ENCODE data around the gene LHFPL3. TPM values are rescaled to one million over a fixed set of nuclear protein-coding genes. Genes with fewer than 3 reads are reported as not detected.

The LHFPL3 gene
- total RNA-seq, 6 experiments from 2014 or later = not detected

GRCh38 chr7:104814126-104814525 is 485.7 kb downstream of the LHFPL3 start:
- intact Hi-C loops (cut with DNase I) = no loop called here
- 50% methylated on average over 1 of the region's 3 CpGs for WGBS (ENCODE audit: insufficient coverage, low coverage, low lambda C conversion rate, missing lambda C conversion rate)
- TF ChIP-seq, protein P1, sequence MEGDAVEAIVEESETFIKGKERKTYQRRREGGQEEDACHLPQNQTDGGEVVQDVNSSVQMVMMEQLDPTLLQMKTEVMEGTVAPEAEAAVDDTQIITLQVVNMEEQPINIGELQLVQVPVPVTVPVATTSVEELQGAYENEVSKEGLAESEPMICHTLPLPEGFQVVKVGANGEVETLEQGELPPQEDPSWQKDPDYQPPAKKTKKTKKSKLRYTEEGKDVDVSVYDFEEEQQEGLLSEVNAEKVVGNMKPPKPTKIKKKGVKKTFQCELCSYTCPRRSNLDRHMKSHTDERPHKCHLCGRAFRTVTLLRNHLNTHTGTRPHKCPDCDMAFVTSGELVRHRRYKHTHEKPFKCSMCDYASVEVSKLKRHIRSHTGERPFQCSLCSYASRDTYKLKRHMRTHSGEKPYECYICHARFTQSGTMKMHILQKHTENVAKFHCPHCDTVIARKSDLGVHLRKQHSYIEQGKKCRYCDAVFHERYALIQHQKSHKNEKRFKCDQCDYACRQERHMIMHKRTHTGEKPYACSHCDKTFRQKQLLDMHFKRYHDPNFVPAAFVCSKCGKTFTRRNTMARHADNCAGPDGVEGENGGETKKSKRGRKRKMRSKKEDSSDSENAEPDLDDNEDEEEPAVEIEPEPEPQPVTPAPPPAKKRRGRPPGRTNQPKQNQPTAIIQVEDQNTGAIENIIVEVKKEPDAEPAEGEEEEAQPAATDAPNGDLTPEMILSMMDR (IDR thresholded peaks at IDR 0.05) = no peak
- no peak for TF ChIP-seq POLR2A (IDR thresholded peaks at IDR 0.05)
- Histone ChIP-seq H3K27me3 (no peaks in the 10 kb centered on the region), H3K4me1 (no peaks in the 10 kb centered on the region), H3K9me3 (no peaks in the 10 kb centered on the region), H3K36me3 (no peaks in the 10 kb centered on the region), H3K27ac (no peak overlapping the region), H3K4me3 (no peak overlapping the region)
- DNase-seq = no peak
- ATAC-seq = no peak

GRCh38 chr7:104814671-104815400 is 486.4 kb downstream of the LHFPL3 start:
- no peak overlapping the region for H3K27ac ChIP-seq
- ATAC-seq (no peak), DNase-seq (no peak)
- WGBS (ENCODE audit: insufficient coverage, low coverage, low lambda C conversion rate, missing lambda C conversion rate) = 20% methylated on average over 2 of the region's 17 CpGs
- H3K4me1 ChIP-seq = no peaks in the 10 kb centered on the region
- H3K27me3 ChIP-seq = no peaks in the 10 kb centered on the region
- no peak overlapping the region for H3K4me3 ChIP-seq
- no peaks in the 10 kb centered on the region for H3K9me3 ChIP-seq
- TF ChIP-seq POLR2A (IDR thresholded peaks at IDR 0.05) = no peak
- TF ChIP-seq, protein P1 (IDR thresholded peaks at IDR 0.05) = no peak
- H3K36me3 ChIP-seq = no peaks in the 10 kb centered on the region
- intact Hi-C loops (cut with DNase I) = no loop called here

DNA sequence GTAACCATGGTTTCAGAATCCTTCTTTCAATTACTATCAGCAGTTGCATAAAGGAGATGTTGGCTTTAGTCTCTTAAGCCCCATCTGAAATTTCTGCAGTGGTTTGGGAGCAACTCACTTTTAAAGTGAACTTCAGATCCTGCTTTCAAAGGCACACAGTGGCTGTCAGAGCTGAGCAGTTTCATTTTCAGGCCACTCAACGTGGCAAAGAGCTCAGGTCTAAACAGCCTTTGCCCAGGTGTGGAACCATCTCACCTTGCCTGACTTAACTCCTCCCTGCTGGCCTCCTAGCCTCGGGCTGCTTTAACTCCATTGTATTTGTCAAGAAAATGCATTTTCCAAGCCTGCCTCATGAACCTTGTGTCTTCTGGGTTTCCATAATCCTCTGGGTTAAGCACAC is 488.1 kb downstream of the LHFPL3 start:
- TF ChIP-seq, protein P1 (IDR thresholded peaks at IDR 0.05) = no peak
- TF ChIP-seq POLR2A (IDR thresholded peaks at IDR 0.05) = no peak
- no peak for DNase-seq
- H3K27ac ChIP-seq = no peak overlapping the region
- H3K27me3 ChIP-seq = no peaks in the 10 kb centered on the region
- WGBS (ENCODE audit: insufficient coverage, low coverage, low lambda C conversion rate, missing lambda C conversion rate) = 13% methylated on average over 2 of the region's 2 CpGs
- H3K36me3 ChIP-seq = no peaks in the 10 kb centered on the region
- ATAC-seq = no peak
- H3K9me3 ChIP-seq = no peaks in the 10 kb centered on the region
- H3K4me1 ChIP-seq = no peaks in the 10 kb centered on the region
- intact Hi-C loops (cut with DNase I) = no loop called here
- H3K4me3 ChIP-seq = no peak overlapping the region

DNA sequence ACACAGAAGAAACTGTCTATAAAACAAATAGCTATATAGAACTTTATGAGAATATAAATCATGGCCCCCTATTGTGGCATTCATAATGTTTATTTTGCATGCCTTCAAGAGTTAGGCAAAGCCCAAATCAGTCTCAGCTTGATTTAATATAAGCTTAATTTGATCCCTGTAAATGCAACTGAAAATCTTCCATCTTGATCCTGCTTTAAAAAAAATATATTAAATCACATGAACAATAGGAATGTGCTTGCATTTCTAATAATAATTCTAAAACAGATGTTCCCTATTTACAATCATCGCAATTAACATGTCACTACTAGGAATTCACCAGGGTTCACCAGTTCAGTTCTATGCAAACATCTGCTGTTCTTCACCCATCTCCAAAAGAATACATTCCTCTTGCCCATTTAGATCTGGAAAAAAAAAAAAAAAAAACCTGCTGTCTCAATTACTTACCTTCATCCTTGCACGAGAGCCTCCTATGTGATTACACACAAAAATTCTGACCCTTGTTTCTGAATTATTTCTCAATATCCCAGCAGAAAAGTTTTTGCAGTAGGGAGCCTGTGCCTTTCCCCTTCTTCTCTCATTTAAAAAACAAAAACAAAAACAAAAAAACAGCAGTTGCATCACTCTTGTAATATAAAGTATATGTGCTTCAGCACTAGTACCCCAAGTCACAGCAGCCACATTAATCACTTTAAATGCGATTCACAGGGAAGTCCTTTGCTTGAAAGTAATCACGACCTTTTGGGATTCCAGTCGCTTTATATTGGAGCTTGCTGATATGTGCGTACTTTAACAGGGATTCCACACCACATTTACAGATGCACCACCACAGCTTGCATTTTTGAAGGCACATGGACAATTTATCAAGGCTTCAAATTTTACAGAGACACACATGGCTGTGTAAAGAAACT is 490.8 kb downstream of the LHFPL3 start:
- ATAC-seq (no peak), DNase-seq (no peak)
- H3K9me3 ChIP-seq = no peaks in the 10 kb centered on the region
- no peak for TF ChIP-seq POLR2A (IDR thresholded peaks at IDR 0.05)
- TF ChIP-seq, protein P1 (IDR thresholded peaks at IDR 0.05) = no peak
- no peaks in the 10 kb centered on the region for H3K4me1 ChIP-seq
- no peak overlapping the region for H3K4me3 ChIP-seq
- 57% methylated on average over 6 of the region's 6 CpGs for WGBS (ENCODE audit: insufficient coverage, low coverage, low lambda C conversion rate, missing lambda C conversion rate)
- no peaks in the 10 kb centered on the region for H3K36me3 ChIP-seq
- intact Hi-C loops (cut with DNase I) = no loop called here
- no peak overlapping the region for H3K27ac ChIP-seq
- H3K27me3 ChIP-seq = no peaks in the 10 kb centered on the region

Data from right lobe of liver (tissue), 6 donors.